Measurements from ENCODE around the gene FOXB1. TPM values are rescaled to one million over a fixed set of nuclear protein-coding genes. Genes with fewer than 3 reads are reported as not detected.

The FOXB1 gene
- total RNA-seq, 1 donor from 2014 or later, result 0.71 TPM

DNA sequence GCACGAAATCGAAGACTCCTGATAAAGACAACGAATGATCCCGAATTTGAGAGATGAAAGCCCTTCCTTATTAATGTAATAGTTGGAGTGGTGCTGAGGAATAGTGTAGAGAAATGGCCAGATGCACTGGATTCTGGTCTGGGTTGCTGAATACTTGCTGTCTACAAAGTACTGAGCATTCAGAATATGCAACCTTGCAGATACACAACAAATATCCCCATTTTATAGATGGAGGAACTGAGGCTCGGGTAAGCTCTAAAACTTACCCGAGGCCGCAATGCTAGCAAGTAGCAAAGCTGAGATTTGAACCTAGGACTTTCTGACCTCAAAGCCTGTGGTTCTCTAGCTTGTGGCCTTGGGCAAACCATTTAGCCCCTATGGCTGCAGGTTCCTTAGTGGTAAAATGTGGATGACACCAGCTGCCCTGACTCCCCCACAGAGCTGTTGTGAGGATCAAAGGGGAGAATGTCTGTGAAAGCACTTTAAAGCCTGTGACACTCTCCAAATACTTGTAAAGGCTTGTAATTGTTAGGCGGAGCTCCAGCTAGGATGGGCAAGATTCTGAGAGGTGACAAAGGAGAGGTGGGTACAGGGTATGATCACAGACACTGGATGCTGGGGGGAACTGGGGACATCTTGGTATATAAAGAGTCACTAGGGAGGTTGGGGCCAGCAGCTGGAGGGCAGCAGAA, 39.8 kb downstream of the FOXB1 start:
- no peak for DNase-seq (ENCODE audit: low read depth)
- Histone ChIP-seq H3K36me3 (ENCODE audit: control insufficient read depth, insufficient read depth, low read length) (no peaks in the 10 kb centered on the region), H3K27me3 (ENCODE audit: control insufficient read depth, insufficient read depth, low read length) (no peaks in the 10 kb centered on the region), H3K4me3 (ENCODE audit: low read depth, low read length) (no peak overlapping the region)
- TF ChIP-seq, protein P1, sequence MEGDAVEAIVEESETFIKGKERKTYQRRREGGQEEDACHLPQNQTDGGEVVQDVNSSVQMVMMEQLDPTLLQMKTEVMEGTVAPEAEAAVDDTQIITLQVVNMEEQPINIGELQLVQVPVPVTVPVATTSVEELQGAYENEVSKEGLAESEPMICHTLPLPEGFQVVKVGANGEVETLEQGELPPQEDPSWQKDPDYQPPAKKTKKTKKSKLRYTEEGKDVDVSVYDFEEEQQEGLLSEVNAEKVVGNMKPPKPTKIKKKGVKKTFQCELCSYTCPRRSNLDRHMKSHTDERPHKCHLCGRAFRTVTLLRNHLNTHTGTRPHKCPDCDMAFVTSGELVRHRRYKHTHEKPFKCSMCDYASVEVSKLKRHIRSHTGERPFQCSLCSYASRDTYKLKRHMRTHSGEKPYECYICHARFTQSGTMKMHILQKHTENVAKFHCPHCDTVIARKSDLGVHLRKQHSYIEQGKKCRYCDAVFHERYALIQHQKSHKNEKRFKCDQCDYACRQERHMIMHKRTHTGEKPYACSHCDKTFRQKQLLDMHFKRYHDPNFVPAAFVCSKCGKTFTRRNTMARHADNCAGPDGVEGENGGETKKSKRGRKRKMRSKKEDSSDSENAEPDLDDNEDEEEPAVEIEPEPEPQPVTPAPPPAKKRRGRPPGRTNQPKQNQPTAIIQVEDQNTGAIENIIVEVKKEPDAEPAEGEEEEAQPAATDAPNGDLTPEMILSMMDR (IDR thresholded peaks at IDR 0.05; ENCODE audit: insufficient read depth, low read length, poor library complexity, severe bottlenecking), result no peak

DNA sequence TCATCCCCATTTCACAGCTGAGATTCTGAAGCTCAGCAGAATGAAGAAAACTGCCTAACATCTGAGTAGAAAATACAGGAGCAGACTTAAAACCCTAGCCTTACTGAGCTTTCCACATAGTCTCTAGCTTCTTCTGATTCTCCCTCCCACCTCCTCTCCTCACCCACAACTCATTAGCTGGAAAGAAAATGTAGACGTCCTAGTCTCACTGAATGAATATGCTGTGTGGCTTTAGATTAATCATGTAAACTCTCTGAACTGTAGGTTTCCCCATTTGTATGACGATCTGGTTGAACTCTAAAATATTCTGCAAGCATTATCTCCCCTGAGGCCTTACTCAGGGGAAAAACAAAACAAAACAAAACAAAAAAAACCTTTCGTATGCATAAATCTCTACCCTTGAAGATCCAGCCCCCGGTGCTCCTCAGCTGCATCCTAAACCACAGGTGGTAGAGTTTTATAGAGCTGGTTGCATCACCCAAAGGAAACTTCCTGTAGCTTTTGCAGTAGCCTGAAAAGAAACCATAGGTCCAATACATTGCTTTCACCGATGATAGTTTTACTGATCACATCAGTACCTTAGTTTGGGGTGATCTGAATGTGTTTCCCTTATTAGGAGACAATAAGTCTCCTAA, 40.6 kb downstream of the FOXB1 start:
- TF ChIP-seq, protein P1 (IDR thresholded peaks at IDR 0.05; ENCODE audit: insufficient read depth, low read length, poor library complexity, severe bottlenecking), result no peak
- no peak overlapping the region for H3K4me3 ChIP-seq (ENCODE audit: low read depth, low read length)
- DNase-seq (ENCODE audit: low read depth), result no peak
- H3K27me3 ChIP-seq (ENCODE audit: control insufficient read depth, insufficient read depth, low read length), result no peaks in the 10 kb centered on the region
- no peaks in the 10 kb centered on the region for H3K36me3 ChIP-seq (ENCODE audit: control insufficient read depth, insufficient read depth, low read length)

DNA sequence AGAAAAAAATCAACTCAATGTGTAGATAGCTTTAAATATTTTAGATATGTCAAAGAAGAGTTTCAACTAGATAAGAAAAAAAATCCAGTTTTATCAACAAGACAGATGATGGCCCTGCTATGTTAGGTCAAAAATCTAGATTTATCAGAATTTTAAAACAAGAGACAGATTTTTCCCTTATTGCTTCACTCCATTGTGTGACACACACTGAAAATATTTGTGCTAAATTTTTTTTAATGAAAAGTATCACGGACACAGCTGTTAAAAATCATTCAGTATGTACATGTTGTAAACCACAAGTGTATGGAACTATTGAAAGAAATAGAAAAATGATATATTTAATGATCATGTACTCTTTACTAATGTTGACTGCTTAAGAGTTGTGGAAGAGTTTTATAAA, 43.6 kb downstream of the FOXB1 start:
- DNase-seq (ENCODE audit: low read depth), result no peak
- H3K27me3 ChIP-seq (ENCODE audit: control insufficient read depth, insufficient read depth, low read length), result no peaks in the 10 kb centered on the region
- no peaks in the 10 kb centered on the region for H3K36me3 ChIP-seq (ENCODE audit: control insufficient read depth, insufficient read depth, low read length)
- TF ChIP-seq, protein P1 (IDR thresholded peaks at IDR 0.05; ENCODE audit: insufficient read depth, low read length, poor library complexity, severe bottlenecking), result no peak
- no peak overlapping the region for H3K4me3 ChIP-seq (ENCODE audit: low read depth, low read length)

DNA sequence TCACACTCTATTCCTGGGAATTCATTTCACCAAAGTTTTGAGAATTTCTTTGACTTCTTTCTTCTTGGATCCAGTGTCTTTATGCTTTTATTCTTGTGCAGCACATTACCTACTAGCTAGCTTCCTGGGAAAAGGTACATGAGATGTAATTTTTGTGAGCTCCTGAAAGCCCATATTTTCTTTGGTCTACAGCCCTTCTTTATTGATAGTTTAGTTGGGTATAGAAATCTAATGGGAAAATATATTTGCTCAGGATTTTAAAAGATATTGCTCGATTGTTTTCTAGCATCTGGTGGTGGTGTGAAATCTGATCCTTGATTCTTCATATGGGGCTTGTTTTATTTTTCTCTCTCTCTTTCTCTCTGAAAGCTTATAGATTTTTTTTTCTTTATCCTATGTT, 45.8 kb downstream of the FOXB1 start:
- no peaks in the 10 kb centered on the region for H3K27me3 ChIP-seq (ENCODE audit: control insufficient read depth, insufficient read depth, low read length)
- no peaks in the 10 kb centered on the region for H3K36me3 ChIP-seq (ENCODE audit: control insufficient read depth, insufficient read depth, low read length)
- H3K4me3 ChIP-seq (ENCODE audit: low read depth, low read length), result no peak overlapping the region
- TF ChIP-seq, protein P1 (IDR thresholded peaks at IDR 0.05; ENCODE audit: insufficient read depth, low read length, poor library complexity, severe bottlenecking), result no peak
- DNase-seq (ENCODE audit: low read depth), result no peak

DNA sequence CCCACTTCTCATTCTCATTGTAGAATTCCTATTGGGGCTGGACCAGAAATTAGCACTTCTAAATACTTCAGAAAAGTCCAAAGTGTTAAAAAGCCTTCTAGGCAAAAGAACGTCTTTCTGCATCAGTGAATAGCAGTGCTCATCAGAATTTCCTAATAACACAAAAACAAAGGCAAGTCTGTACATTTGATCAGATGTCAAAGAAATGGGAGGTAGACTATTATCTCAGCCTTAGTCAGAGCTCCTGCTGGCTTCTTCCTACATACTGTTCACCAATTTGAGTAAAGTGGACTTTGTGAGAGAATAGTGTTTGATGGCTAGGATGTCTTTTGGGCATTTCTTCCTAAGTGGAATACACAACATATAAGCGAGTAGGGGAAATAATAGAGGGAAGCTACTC, 48.7 kb downstream of the FOXB1 start:
- H3K4me3 ChIP-seq (ENCODE audit: low read depth, low read length), result no peak overlapping the region

More for the DNA sequence above, 48.7 kb downstream of the FOXB1 start:
- no peak for DNase-seq (ENCODE audit: low read depth)
- TF ChIP-seq, protein P1 (IDR thresholded peaks at IDR 0.05; ENCODE audit: insufficient read depth, low read length, poor library complexity, severe bottlenecking), result no peak
- no peaks in the 10 kb centered on the region for H3K36me3 ChIP-seq (ENCODE audit: control insufficient read depth, insufficient read depth, low read length)
- H3K27me3 ChIP-seq (ENCODE audit: control insufficient read depth, insufficient read depth, low read length), result no peaks in the 10 kb centered on the region

Data from kidney epithelial cell (primary cell).